Suprapubic skin (tissue), 4 donors: Measurements from ENCODE around the gene SLC16A4. TPM values are rescaled to one million over a fixed set of nuclear protein-coding genes. Genes with fewer than 3 reads are reported as not detected.
"Not testable (repeated sequence)": the region's sequence is repeated elsewhere in the genome, so short reads cannot be mapped to it uniquely, and the experiment has no call there.

ENCODE experiments used
- DNase-seq, 2 donors: peaks; one replicate each; pipeline ENCODE4 v3.0.0-alpha.2; 2019; ENCODE audit warnings: low spot score in 2 of 2
- H3K27ac ChIP-seq: fragments of 200-600 bp; sonication (generic); one replicate; pipeline ENCODE4 v1.5.1; 2019
- H3K27me3 ChIP-seq: fragments of 200-600 bp; sonication (generic); one replicate; pipeline ENCODE4 v1.5.1; 2019
- H3K36me3 ChIP-seq: fragments of 200-600 bp; sonication (generic); one replicate; pipeline ENCODE4 v1.5.1; 2019
- H3K4me1 ChIP-seq: fragments of 200-600 bp; sonication (generic); one replicate; pipeline ENCODE4 v1.5.1; 2019
- H3K4me3 ChIP-seq: fragments of 200-600 bp; sonication (generic); one replicate; pipeline ENCODE4 v1.5.1; 2019; ENCODE audit warnings: mild to moderate bottlenecking
- H3K9me3 ChIP-seq: fragments of 200-600 bp; sonication (generic); one replicate; pipeline ENCODE4 v1.5.1; 2019
- EP300 ChIP-seq: sonication (generic); formaldehyde crosslinking; IDR thresholded peaks from one replicate; pipeline ENCODE4 v1.6.1; 2017; ENCODE audit warnings: antibody characterized with exemption
- POLR2A ChIP-seq, 2 donors: fragments of 450-650 bp; IDR thresholded peaks; one replicate each; pipeline ENCODE4 v1.6.1; 2017; ENCODE audit warnings: antibody characterized with exemption in 2 of 2, mild to moderate bottlenecking in 2 of 2, moderate library complexity in 2 of 2
- POLR2AphosphoS5 ChIP-seq, 3 donors: sonication (generic); formaldehyde crosslinking; IDR thresholded peaks; one replicate each; pipeline ENCODE4 v1.6.1; 2017; ENCODE audit warnings: antibody characterized with exemption in 3 of 3
- WGBS: methylation state at CpG from one replicate; pipeline ENCODE4 v1.1.5; 2018; 5-methylcytosine and 5-hydroxymethylcytosine counted together
- total RNA-seq, 4 donors: library from RNA; depleted of rRNA; stranded (reverse); fragments of >200 nt; gene quantifications; one replicate each; pipeline ENCODE4 v1.1.0, GENCODE V29; 2016
- TF ChIP-seq, protein P1 (sequence below), 2 donors: fragments of 200-600 bp in 1 of 2; fragments of 450-650 bp in 1 of 2; sonication (generic) in 1 of 2; IDR thresholded peaks; one replicate each; pipeline ENCODE4 v1.5.1; 2016 to 2019; ENCODE audit warnings: antibody characterized with exemption in 2 of 2, mild to moderate bottlenecking in 1 of 2, moderate library complexity in 1 of 2

SLC16A4 gene
- total RNA-seq, 4 donors from 2014 or later, result 0.52 to 2.1 (median 1.9) TPM

DNA sequence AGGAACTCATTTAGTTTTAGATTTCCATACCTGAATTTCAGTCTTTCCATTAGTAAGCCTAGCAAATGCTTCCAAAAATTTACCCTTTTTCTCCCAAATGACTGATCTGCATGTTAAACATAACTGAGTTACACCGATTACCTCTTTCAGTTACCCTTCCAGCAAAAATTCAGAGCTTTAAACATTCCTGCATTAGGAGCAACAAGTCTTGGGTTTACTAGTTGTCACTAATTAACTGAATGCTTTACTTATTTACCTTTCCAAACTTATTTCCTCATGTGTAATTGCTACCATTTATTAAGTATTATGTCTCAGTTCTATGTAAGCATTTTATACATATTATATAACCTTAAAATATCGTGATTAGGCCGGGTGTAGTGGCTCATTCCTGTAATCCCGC lies 13.6 kb upstream of the SLC16A4 start:
- WGBS, result 91% methylated on average over 4 of the region's 4 CpGs
- H3K27ac ChIP-seq, result no peak overlapping the region
- H3K9me3 ChIP-seq, result no peaks in the 10 kb centered on the region
- peaks cover 62% of the 10 kb centered on the region for H3K36me3 ChIP-seq
- no peaks in the 10 kb centered on the region for H3K27me3 ChIP-seq
- DNase-seq, result no peak
- TF ChIP-seq, protein P1, sequence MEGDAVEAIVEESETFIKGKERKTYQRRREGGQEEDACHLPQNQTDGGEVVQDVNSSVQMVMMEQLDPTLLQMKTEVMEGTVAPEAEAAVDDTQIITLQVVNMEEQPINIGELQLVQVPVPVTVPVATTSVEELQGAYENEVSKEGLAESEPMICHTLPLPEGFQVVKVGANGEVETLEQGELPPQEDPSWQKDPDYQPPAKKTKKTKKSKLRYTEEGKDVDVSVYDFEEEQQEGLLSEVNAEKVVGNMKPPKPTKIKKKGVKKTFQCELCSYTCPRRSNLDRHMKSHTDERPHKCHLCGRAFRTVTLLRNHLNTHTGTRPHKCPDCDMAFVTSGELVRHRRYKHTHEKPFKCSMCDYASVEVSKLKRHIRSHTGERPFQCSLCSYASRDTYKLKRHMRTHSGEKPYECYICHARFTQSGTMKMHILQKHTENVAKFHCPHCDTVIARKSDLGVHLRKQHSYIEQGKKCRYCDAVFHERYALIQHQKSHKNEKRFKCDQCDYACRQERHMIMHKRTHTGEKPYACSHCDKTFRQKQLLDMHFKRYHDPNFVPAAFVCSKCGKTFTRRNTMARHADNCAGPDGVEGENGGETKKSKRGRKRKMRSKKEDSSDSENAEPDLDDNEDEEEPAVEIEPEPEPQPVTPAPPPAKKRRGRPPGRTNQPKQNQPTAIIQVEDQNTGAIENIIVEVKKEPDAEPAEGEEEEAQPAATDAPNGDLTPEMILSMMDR (IDR thresholded peaks at IDR 0.05), result no peak
- no peak for TF ChIP-seq POLR2A (IDR thresholded peaks at IDR 0.05)
- no peak for TF ChIP-seq POLR2AphosphoS5 (IDR thresholded peaks at IDR 0.05)
- TF ChIP-seq EP300, result no peak
- H3K4me3 ChIP-seq, result no peak overlapping the region
- H3K4me1 ChIP-seq, result peaks cover 25% of the 10 kb centered on the region

DNA sequence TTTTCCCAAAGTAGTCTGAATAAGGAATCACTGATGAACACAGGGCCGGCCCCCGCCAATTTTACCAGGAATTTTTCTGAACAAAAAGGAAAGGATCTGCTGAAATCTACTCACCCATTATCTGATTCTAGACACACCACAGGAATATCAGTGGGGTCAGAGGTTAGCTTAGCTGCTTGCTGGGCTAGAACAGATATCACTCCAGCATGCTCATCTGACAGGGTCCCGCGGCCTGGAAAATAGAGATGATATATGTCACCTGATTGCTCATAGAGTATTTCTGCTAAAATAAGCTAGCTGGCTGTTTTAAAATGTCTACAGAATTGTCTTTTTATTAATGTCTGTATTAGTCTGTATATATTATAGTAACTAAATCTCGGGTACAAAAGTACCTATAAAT lies 13.0 kb upstream of the SLC16A4 start:
- Histone ChIP-seq H3K27ac (no peak overlapping the region), H3K9me3 (no peaks in the 10 kb centered on the region), H3K4me1 (peaks cover 22% of the 10 kb centered on the region), H3K27me3 (no peaks in the 10 kb centered on the region), H3K36me3 (peaks cover 67% of the 10 kb centered on the region), H3K4me3 (no peak overlapping the region)
- 97% methylated on average over 5 of the region's 5 CpGs for WGBS
- DNase-seq, result no peak
- TF ChIP-seq, protein P1 (IDR thresholded peaks at IDR 0.05), result no peak
- no peak for TF ChIP-seq EP300
- no peak for TF ChIP-seq POLR2A (IDR thresholded peaks at IDR 0.05)
- no peak for TF ChIP-seq POLR2AphosphoS5 (IDR thresholded peaks at IDR 0.05)

DNA sequence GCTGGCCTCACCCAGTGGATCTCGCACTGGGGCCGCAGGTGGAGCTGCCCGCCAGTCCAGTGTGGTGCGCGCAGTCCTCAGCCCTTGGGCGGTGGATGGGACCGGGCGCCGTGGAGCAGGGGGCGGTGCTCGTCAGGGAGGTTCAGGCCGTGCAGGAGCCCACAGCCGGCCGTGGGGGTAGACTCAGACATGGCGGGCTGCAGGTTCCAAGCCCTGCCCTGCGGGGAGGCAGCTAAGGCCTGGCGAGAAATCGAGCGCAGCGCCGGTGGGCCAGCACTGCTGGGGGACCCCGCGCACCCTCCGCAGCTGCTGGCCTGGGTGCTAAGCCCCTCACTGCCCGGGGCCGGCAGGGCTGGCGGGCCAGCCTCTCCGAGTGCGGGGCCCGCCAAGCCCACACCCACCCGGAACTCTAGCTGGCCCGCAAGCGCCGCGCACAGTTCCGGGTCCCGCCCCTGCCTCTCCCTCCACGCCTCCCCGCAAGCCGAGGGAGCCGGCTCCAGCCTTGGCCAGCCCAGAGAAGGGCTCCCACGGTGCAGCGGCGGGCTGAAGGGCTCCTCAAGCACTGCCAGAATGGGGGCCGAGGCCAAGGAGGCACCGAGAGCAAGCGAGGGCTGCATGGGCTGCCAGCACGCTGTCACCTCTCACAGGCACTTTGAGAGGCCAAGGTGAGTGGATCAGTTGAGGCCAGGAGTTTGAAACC lies 5.6 kb upstream of the SLC16A4 start:
- 100% methylated on average over 1 of the region's 48 CpGs for WGBS
- H3K36me3 ChIP-seq, result peaks cover 38% of the 10 kb centered on the region
- not testable (repeated sequence) for H3K4me1 ChIP-seq, H3K9me3 ChIP-seq, DNase-seq, H3K27me3 ChIP-seq, H3K27ac ChIP-seq, H3K4me3 ChIP-seq

DNA sequence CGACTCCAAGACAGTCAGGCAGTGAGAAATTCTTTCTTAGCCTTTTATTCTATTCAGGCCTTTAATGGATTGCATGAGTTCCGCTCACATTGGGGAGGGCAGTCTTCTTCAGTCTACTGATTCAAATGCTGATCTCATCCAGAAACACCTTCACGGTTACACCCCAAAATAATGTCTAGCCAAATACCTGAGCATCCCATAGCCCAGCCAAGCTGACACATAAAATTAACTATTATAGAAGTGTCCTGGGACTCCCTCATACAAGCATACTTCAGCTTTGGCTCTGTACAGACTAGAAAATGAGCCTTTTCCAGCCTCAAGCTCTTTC lies 3.6 kb upstream of the SLC16A4 start:
- DNase-seq, result no peak
- Histone ChIP-seq H3K36me3 (peaks cover 20% of the 10 kb centered on the region), H3K27ac (no peak overlapping the region), H3K9me3 (no peaks in the 10 kb centered on the region), H3K4me3 (no peak overlapping the region), H3K4me1 (peaks cover 5% of the 10 kb centered on the region), H3K27me3 (no peaks in the 10 kb centered on the region)
- no peak for TF ChIP-seq POLR2AphosphoS5 (IDR thresholded peaks at IDR 0.05)
- no peak for TF ChIP-seq EP300
- TF ChIP-seq, protein P1 (IDR thresholded peaks at IDR 0.05), result no peak
- no peak for TF ChIP-seq POLR2A (IDR thresholded peaks at IDR 0.05)
- WGBS, result 96% methylated on average over 3 of the region's 3 CpGs

DNA sequence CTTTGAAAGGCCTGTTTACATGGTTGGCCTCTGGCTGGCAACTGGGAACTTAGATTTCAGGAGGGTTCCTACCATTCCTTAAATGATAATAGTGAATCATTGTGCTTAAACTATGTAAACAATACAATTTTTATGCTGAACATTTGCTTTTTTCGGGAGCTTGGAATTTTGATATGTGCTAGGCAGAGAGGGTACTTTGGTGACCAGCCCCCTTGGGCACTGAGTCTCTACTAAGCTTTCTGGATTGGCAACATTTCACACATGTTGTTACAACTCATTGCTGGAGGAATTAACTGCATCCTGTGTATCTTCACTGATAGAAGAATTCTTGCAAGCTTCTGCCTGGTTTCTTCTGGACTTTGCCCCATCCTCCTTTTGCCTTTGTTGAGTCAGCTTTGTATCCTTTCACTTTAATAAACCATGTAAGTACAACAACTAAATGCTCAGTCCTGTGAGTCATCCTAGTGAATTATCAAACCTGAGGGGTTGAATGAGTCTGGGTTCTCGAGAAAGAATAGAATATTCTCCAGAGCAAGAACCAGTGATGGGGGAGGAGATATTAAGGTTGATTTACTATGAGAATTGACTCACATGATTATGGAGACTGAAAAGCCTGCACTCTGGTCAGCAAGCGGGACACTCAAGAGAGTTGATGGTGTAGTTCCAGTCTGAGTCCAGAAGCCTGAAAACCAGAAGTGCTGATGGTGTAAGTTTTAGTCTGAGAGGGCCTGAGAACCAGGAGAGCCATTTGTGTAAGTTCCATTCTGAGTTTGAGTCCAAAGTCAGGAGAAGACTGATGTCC lies 3.1 kb upstream of the SLC16A4 start:
- no peaks in the 10 kb centered on the region for H3K9me3 ChIP-seq
- peaks cover 5% of the 10 kb centered on the region for H3K4me1 ChIP-seq
- TF ChIP-seq, protein P1 (IDR thresholded peaks at IDR 0.05), result no peak
- no peak for TF ChIP-seq POLR2A (IDR thresholded peaks at IDR 0.05)
- TF ChIP-seq POLR2AphosphoS5 (IDR thresholded peaks at IDR 0.05), result no peak
- TF ChIP-seq EP300, result no peak
- no peak overlapping the region for H3K27ac ChIP-seq
- peaks cover 14% of the 10 kb centered on the region for H3K36me3 ChIP-seq
- no peaks in the 10 kb centered on the region for H3K27me3 ChIP-seq
- H3K4me3 ChIP-seq, result no peak overlapping the region
- no peak for DNase-seq
- 76% methylated on average over 3 of the region's 3 CpGs for WGBS
